Natural killer cell treated with Interleukin-12 subunit alpha and Interleukin-12 subunit beta and Interleukin-15 and Interleukin-18, amount 100 ng/mL, for 72 hours (primary cell): Measurements from ENCODE around the gene PLEKHG2. TPM values are rescaled to one million over a fixed set of nuclear protein-coding genes. Genes with fewer than 3 reads are reported as not detected.
A peak's percentile ranks its signal among the peaks of the same experiment; 100 is the strongest.

Experiments
- ATAC-seq, 2 donors: fragments of 150-1000 bp; cut with Tn5 transposase in 1 of 2; sonication (Bioruptor Pico), chemical (Tn5 transposase) in 1 of 2; 2 replicates each; pipeline ENCODE4 v1.10.0; 2021
- DNase-seq: peaks from one replicate; pipeline ENCODE4 v3.0.0; 2022; ENCODE audit warnings: low spot score
- H3K27ac Mint-ChIP-seq, 2 donors: 1 replicate in 1 of 2; 2 replicates in 1 of 2; pipeline ENCODE4 v1.8.0; 2022; ENCODE audit warnings: mixed read lengths in 2 of 2, mild to moderate bottlenecking in 1 of 2, moderate library complexity in 1 of 2
- H3K27me3 Mint-ChIP-seq, 2 donors: 1 replicate in 1 of 2; 2 replicates in 1 of 2; pipeline ENCODE4 v1.8.0; 2022; ENCODE audit warnings: mixed read lengths in 2 of 2
- H3K36me3 Mint-ChIP-seq: one replicate; pipeline ENCODE4 v1.8.0; 2022; ENCODE audit warnings: mixed read lengths
- H3K4me1 Mint-ChIP-seq, 2 donors: 1 replicate in 1 of 2; 2 replicates in 1 of 2; pipeline ENCODE4 v1.8.0; 2022; ENCODE audit warnings: low read depth in 2 of 2, mixed read lengths in 2 of 2, mild to moderate bottlenecking in 1 of 2
- H3K4me3 Mint-ChIP-seq: one replicate; pipeline ENCODE4 v1.8.0; 2022; ENCODE audit warnings: mixed read lengths
- H3K9me3 Mint-ChIP-seq: 2 replicates; pipeline ENCODE4 v1.8.0; 2022; ENCODE audit warnings: mixed read lengths
- total RNA-seq, 2 donors: library from RNA; stranded (reverse); gene quantifications; one replicate each; pipeline ENCODE4 v1.2.3, GENCODE V29; 2022

PLEKHG2 gene
- total RNA-seq, 2 donors from 2014 or later = 30.8 to 68.1 TPM

- Mint-ChIP-seq H3K4me1 (peaks cover 8 to 27% of the 10 kb centered on the region in 2 donors), H3K4me3 (no peak overlapping the region), H3K9me3 (no peaks in the 10 kb centered on the region), H3K27me3 (no peaks in the 10 kb centered on the region), H3K27ac (no peak overlapping the region), H3K36me3 (peaks cover 6% of the 10 kb centered on the region)
- no peak for ATAC-seq
- DNase-seq = no peak
Observed at GRCh38 chr19:39428283-39429112, 16.0 kb downstream of the PLEKHG2 start.

GRCh38 chr19:39430675-39431593 is 18.5 kb downstream of the PLEKHG2 start:
- H3K4me3 Mint-ChIP-seq = peak overlapping the region; percentile 58
- no peaks in the 10 kb centered on the region for H3K27me3 Mint-ChIP-seq
- ATAC-seq = peak; percentile 64 to 80
- no peaks in the 10 kb centered on the region for H3K9me3 Mint-ChIP-seq
- peak overlapping the region in 1 of 2 donors; percentile 99 for H3K27ac Mint-ChIP-seq
- H3K36me3 Mint-ChIP-seq = peaks cover 20% of the 10 kb centered on the region
- peaks cover 20 to 40% of the 10 kb centered on the region in 2 donors for H3K4me1 Mint-ChIP-seq
- no peak for DNase-seq

GRCh38 chr19:39432677-39433025 is 20.2 kb downstream of the PLEKHG2 start:
- DNase-seq (no peak), ATAC-seq (no peak)
- peaks cover 31 to 49% of the 10 kb centered on the region in 2 donors for H3K4me1 Mint-ChIP-seq
- no peaks in the 10 kb centered on the region for H3K9me3 Mint-ChIP-seq
- H3K36me3 Mint-ChIP-seq = peaks cover 20% of the 10 kb centered on the region
- H3K27me3 Mint-ChIP-seq = no peaks in the 10 kb centered on the region
- H3K4me3 Mint-ChIP-seq = peak overlapping the region; percentile 100
- peak overlapping the region in 1 of 2 donors; percentile 99 for H3K27ac Mint-ChIP-seq

GRCh38 chr19:39433480-39434079 is 21.1 kb downstream of the PLEKHG2 start:
- ATAC-seq = no peak
- no peak for DNase-seq
- Mint-ChIP-seq H3K27me3 (no peaks in the 10 kb centered on the region), H3K36me3 (peaks cover 20% of the 10 kb centered on the region), H3K27ac (peak overlapping the region; percentile 99), H3K4me3 (peak overlapping the region; percentile 100), H3K4me1 (peaks cover 31 to 49% of the 10 kb centered on the region in 2 donors), H3K9me3 (no peaks in the 10 kb centered on the region)

DNA sequence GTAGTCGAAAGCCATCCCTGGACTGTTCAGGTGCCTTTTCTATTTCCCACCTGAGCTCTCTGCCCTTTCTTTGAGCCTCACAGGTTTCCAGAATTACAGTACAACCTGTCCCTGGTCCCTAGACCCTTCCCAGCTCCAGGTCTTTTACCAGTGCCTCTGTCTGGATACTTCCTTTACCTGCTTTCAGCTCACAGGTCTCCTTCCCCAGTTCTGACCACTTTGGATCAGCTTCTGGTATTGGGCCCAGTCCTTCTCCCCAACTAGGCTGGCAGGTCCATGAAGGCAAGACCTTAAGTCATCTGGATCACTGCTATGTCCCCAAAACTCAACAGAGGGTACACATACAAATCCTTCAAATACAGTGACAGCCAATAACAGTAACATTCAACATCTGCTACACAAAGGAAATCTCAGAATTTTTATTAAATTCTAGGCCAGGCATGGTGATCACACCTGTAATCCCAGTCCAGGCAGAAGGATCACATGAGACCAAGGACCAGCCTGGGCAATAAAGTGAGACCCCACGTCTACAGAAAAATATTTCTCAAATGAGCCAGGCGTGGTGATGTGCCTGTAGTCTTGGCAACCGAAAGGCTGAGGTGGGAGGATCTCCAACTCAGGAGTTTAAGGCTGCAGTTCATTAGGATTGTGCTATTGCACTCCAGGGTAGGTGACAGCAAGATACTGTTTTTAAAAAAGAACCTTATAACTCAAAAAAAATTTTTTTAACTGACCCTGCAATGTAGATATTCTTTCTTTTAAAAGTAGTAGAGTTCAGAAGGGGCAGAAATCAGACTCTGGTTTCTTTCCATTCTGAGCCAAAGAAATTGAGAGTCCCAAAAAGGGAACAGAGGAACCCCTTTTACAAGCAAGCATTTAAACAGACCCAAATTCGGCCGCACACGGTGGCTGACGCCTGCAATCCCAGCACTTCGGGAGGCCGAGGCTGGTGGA is 21.9 kb downstream of the PLEKHG2 start:
- no peaks in the 10 kb centered on the region for H3K27me3 Mint-ChIP-seq
- peak overlapping the region; percentile 100 for H3K4me3 Mint-ChIP-seq
- peaks cover 31 to 49% of the 10 kb centered on the region in 2 donors for H3K4me1 Mint-ChIP-seq
- peak overlapping the region; percentile 99 for H3K27ac Mint-ChIP-seq
- H3K36me3 Mint-ChIP-seq = peaks cover 20% of the 10 kb centered on the region
- DNase-seq = no peak
- no peak for ATAC-seq
- no peaks in the 10 kb centered on the region for H3K9me3 Mint-ChIP-seq

GRCh38 chr19:39435499-39436349 is 23.3 kb downstream of the PLEKHG2 start, which contains the start of gene RPS16:
Gene RPS16, minus strand, starts transcription at chr19:39435949. Its CDS starts 54 bp downstream, at chr19:39435895.
- Mint-ChIP-seq H3K9me3 (no peaks in the 10 kb centered on the region), H3K4me1 (peaks cover 37 to 49% of the 10 kb centered on the region in 2 donors), H3K27me3 (no peaks in the 10 kb centered on the region), H3K4me3 (peak within 1 kb of the TSS; percentile 100), H3K27ac (peak within 1 kb of the TSS; percentile 99), H3K36me3 (peaks cover 20% of the 10 kb centered on the region)
- ATAC-seq = peak; percentile 97 to 99
- DNase-seq = peak; percentile 100

DNA sequence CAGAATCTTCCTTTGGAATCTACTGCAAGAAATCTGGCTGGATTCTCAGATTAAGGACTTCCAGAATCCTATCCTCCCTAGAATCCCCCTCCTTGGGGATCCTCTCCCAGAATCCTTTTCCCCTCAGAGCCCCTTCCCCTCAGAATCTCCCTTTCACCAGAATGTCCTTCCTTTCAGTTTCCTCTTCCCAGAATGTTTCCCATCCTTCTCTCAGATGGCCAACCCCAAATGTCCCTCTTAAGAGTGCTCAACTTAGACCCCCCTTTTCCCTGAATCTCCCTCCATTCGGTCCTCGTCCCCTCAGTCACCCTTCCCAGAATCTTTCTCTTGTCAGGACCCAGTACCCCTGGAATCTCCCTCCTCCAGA is 23.9 kb downstream of the PLEKHG2 start:
- Mint-ChIP-seq H3K27me3 (no peaks in the 10 kb centered on the region), H3K36me3 (peaks cover 20% of the 10 kb centered on the region), H3K27ac (peak overlapping the region; percentile 99), H3K4me3 (peak overlapping the region; percentile 100), H3K9me3 (no peaks in the 10 kb centered on the region), H3K4me1 (peaks cover 37 to 45% of the 10 kb centered on the region in 2 donors)
- ATAC-seq (no peak), DNase-seq (no peak)

- H3K9me3 Mint-ChIP-seq = no peaks in the 10 kb centered on the region
- ATAC-seq = no peak
- H3K36me3 Mint-ChIP-seq = peaks cover 15% of the 10 kb centered on the region
- H3K4me3 Mint-ChIP-seq = no peak overlapping the region
- H3K27me3 Mint-ChIP-seq = no peaks in the 10 kb centered on the region
- no peak for DNase-seq
- peaks cover 33 to 39% of the 10 kb centered on the region in 2 donors for H3K4me1 Mint-ChIP-seq
- no peak overlapping the region for H3K27ac Mint-ChIP-seq
Observed at GRCh38 chr19:39438270-39438934, 25.9 kb downstream of the PLEKHG2 start.

DNA sequence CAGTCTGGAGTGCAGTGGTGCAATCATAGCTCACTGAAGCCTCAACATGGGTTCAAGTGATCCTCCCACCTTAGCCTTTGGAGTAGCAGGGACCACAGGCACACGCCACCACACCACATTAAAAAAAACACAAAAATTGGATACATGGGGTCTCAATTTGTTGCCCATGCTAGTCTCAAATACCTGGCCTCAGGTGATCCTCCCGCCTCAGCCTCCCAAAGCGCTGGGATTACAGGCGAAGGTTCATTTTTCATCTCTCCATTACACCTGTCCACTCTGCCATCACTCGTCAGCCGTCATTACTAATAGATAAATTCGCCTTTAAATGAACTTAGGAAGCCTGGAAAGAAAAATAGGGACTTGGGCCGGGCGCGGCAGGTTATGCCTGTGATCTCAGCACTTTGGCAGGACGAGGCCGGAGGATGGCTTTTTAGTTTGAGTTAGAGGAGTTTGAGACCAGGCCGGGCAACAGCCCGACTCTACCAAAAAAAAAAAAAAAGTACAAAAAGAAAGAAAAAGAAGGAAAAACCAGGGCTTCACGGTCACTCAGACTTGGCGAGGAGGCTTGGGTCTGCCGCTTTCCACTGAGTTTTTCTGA is 32.2 kb downstream of the PLEKHG2 start:
- peaks cover 36 to 47% of the 10 kb centered on the region in 2 donors for H3K4me1 Mint-ChIP-seq
- H3K27me3 Mint-ChIP-seq = no peaks in the 10 kb centered on the region
- H3K27ac Mint-ChIP-seq = peak overlapping the region; percentile 95 to 96
- H3K4me3 Mint-ChIP-seq = peak overlapping the region; percentile 93
- ATAC-seq (no peak), DNase-seq (no peak)
- H3K9me3 Mint-ChIP-seq = no peaks in the 10 kb centered on the region
- H3K36me3 Mint-ChIP-seq = peaks cover 10% of the 10 kb centered on the region

- H3K4me1 Mint-ChIP-seq = peaks cover 35 to 47% of the 10 kb centered on the region in 2 donors
- ATAC-seq = peak; percentile 97 to 99
- H3K9me3 Mint-ChIP-seq = no peaks in the 10 kb centered on the region
Observed at GRCh38 chr19:39445196-39446111, 33.0 kb downstream of the PLEKHG2 start, which contains the start of gene SUPT5H. Gene SUPT5H, plus strand, starts transcription at chr19:39445582. Its CDS starts 309 bp downstream, at chr19:39445891.

More at GRCh38 chr19:39445196-39446111, 33.0 kb downstream of the PLEKHG2 start, which contains the start of gene SUPT5H:
- peaks cover 10% of the 10 kb centered on the region for H3K36me3 Mint-ChIP-seq
- H3K27ac Mint-ChIP-seq = peak within 1 kb of the TSS; percentile 95 to 96
- peak within 1 kb of the TSS; percentile 93 for H3K4me3 Mint-ChIP-seq
- DNase-seq = peak; percentile 98
- H3K27me3 Mint-ChIP-seq = no peaks in the 10 kb centered on the region
